Measurements from ENCODE around the gene UBE2E2. TPM values are rescaled to one million over a fixed set of nuclear protein-coding genes. Genes with fewer than 3 reads are reported as not detected.

UBE2E2 gene
- total RNA-seq, 3 donors from 2014 or later, result 4.8 to 24.4 (median 8.9) TPM

- ATAC-seq (no peak), DNase-seq (no peak)
- Histone ChIP-seq H3K4me1 (ENCODE audit: low read depth) (no peaks in the 10 kb centered on the region), H3K4me3 (no peak overlapping the region), H3K36me3 (ENCODE audit: low read depth) (no peaks in the 10 kb centered on the region), H3K9me3 (no peaks in the 10 kb centered on the region)
- intact Hi-C loops (cut with DNase I, micrococcal nuclease), result no loop called here
- no peak for TF ChIP-seq CTCF (IDR thresholded peaks at IDR 0.05)
Observed at GRCh38 chr3:23182996-23183513, 20.1 kb upstream of the UBE2E2 start.

- no peaks in the 10 kb centered on the region for H3K4me1 ChIP-seq (ENCODE audit: low read depth)
- ATAC-seq, result peak; percentile 58
- no peak overlapping the region for H3K4me3 ChIP-seq
- intact Hi-C loops (cut with DNase I, micrococcal nuclease), result no loop called here
- peak in 1 of 3 donors; percentile 67 for DNase-seq
- no peaks in the 10 kb centered on the region for H3K36me3 ChIP-seq (ENCODE audit: low read depth)
- TF ChIP-seq CTCF (IDR thresholded peaks at IDR 0.05), result no peak
- no peaks in the 10 kb centered on the region for H3K9me3 ChIP-seq
Observed at GRCh38 chr3:23183731-23184130, 19.4 kb upstream of the UBE2E2 start.

- no peak for ATAC-seq
- no peak for TF ChIP-seq CTCF (IDR thresholded peaks at IDR 0.05)
Observed at GRCh38 chr3:23185861-23186260, 17.3 kb upstream of the UBE2E2 start.

GRCh38 chr3:23189187-23189586 is 13.9 kb upstream of the UBE2E2 start:
- intact Hi-C loops (cut with DNase I, micrococcal nuclease), result no loop called here
- no peaks in the 10 kb centered on the region for H3K4me1 ChIP-seq (ENCODE audit: low read depth)
- no peaks in the 10 kb centered on the region for H3K36me3 ChIP-seq (ENCODE audit: low read depth)
- no peak for DNase-seq
- TF ChIP-seq CTCF (IDR thresholded peaks at IDR 0.05), result no peak
- ATAC-seq, result no peak
- no peaks in the 10 kb centered on the region for H3K9me3 ChIP-seq
- H3K4me3 ChIP-seq, result no peak overlapping the region

More at GRCh38 chr3:23185861-23186260, 17.3 kb upstream of the UBE2E2 start:
- Histone ChIP-seq H3K36me3 (ENCODE audit: low read depth) (no peaks in the 10 kb centered on the region), H3K4me3 (no peak overlapping the region), H3K4me1 (ENCODE audit: low read depth) (no peaks in the 10 kb centered on the region), H3K9me3 (no peaks in the 10 kb centered on the region)
- intact Hi-C loops (cut with DNase I, micrococcal nuclease), result no loop called here
- no peak for DNase-seq

GRCh38 chr3:23192816-23193215 is 10.3 kb upstream of the UBE2E2 start:
- intact Hi-C loops (cut with DNase I, micrococcal nuclease), result no loop called here
- Histone ChIP-seq H3K36me3 (ENCODE audit: low read depth) (no peaks in the 10 kb centered on the region), H3K4me1 (ENCODE audit: low read depth) (no peaks in the 10 kb centered on the region), H3K4me3 (no peak overlapping the region), H3K9me3 (no peaks in the 10 kb centered on the region)
- no peak for TF ChIP-seq CTCF (IDR thresholded peaks at IDR 0.05)
- no peak for ATAC-seq
- DNase-seq, result no peak

- Histone ChIP-seq H3K4me1 (ENCODE audit: low read depth) (no peaks in the 10 kb centered on the region), H3K36me3 (ENCODE audit: low read depth) (no peaks in the 10 kb centered on the region), H3K4me3 (no peak overlapping the region), H3K9me3 (no peaks in the 10 kb centered on the region)
- intact Hi-C loops (cut with DNase I, micrococcal nuclease), result no loop called here
- DNase-seq (no peak), ATAC-seq (no peak)
- TF ChIP-seq CTCF (IDR thresholded peaks at IDR 0.05), result no peak
Observed at GRCh38 chr3:23193831-23194230, 9.3 kb upstream of the UBE2E2 start.
